Activated T-cell treated with anti-CD3 and anti-CD28 coated beads, Interleukin-2, amount 50 U/mL, for 24 hours (primary cell): ENCODE measurements around the gene TMEM51.
"Not testable (repeated sequence)": the region's sequence is repeated elsewhere in the genome, so short reads cannot be mapped to it uniquely, and the experiment has no call there.

ENCODE experiments used
- DNase-seq: peaks from one replicate; pipeline ENCODE4 v3.0.0-alpha.2; 2020
- H3K27ac Mint-ChIP-seq: 2 replicates; pipeline ENCODE4 v1.8.0; 2020; ENCODE audit warnings: mild to moderate bottlenecking, mixed read lengths
- H3K27me3 Mint-ChIP-seq: 2 replicates; pipeline ENCODE4 v1.8.0; 2020; ENCODE audit warnings: mixed read lengths
- H3K36me3 Mint-ChIP-seq: 2 replicates; pipeline ENCODE4 v1.8.0; 2020; ENCODE audit warnings: low read depth, mixed read lengths
- H3K4me1 Mint-ChIP-seq: 2 replicates; pipeline ENCODE4 v1.8.0; 2020; ENCODE audit warnings: low read depth, mixed read lengths
- H3K4me3 Mint-ChIP-seq: 2 replicates; pipeline ENCODE4 v1.8.0; 2020; ENCODE audit warnings: mild to moderate bottlenecking, moderate library complexity, mixed read lengths
- H3K9me3 Mint-ChIP-seq: 2 replicates; pipeline ENCODE4 v1.8.0; 2020; ENCODE audit warnings: mixed read lengths

Gene TMEM51

DNA sequence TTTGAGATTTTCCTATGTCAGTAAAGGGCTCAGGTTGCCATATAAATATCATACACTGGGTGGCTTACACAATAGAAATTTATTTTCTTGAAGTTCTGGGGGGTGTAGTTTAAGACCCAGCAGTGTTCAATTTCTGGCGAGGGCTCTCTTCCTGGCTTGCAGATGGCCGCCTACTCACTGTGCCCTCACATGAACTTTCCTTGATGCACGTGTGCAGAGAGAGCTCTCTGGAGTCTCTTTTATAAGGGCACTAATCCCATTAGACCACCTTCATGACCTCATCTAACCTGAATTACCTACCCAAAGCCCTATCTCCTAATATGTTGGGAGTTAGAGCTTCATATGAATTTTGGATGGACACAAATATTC lies 21.1 kb downstream of the TMEM51 start:
- H3K27me3 Mint-ChIP-seq: peaks cover 48% of the 10 kb centered on the region
- H3K9me3 Mint-ChIP-seq: peaks cover 7% of the 10 kb centered on the region
- H3K4me1 Mint-ChIP-seq: peaks cover 18% of the 10 kb centered on the region
- H3K27ac Mint-ChIP-seq: no peak overlapping the region
- no peak for DNase-seq
- H3K4me3 Mint-ChIP-seq: no peak overlapping the region
- no peaks in the 10 kb centered on the region for H3K36me3 Mint-ChIP-seq

DNA sequence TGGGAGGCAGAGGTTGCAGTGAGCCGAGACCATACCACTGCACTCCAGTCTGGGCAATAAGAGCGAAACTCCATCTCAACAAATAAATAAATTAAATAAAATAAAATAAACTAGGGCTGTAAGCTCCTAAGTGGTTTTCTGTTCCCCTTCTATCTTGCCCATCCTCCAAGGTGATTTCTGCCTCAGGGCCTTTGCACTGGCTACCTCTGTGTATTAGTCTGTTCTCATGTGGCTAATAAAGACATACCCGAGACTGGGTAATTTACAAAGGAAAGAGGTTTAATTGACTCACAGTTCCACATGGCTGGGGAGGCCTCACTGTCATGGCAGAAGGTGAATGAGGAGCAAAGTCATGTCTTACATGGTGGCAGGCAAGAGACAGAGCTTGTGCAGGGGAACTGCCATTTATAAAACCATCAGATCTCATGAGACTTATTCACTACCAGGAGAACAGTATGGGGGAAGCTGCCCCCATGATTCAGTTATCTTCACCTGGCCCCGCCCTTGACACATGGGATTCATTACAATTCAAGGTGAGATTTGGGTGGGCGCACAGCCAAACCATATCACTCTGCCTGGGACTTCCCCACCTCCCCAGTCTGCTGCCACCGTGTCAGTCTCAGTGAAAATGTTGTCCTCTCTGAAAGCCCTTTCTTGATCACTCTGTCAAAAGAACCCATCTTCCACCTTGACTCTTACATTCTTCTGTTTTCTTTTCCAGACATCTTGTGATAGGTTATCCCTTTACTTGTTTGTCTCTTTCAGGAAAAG lies 22.0 kb downstream of the TMEM51 start:
- H3K9me3 Mint-ChIP-seq, DNase-seq, H3K4me3 Mint-ChIP-seq, H3K36me3 Mint-ChIP-seq, H3K27ac Mint-ChIP-seq: not testable (repeated sequence)
- Mint-ChIP-seq H3K27me3 (peaks cover 48% of the 10 kb centered on the region), H3K4me1 (peaks cover 18% of the 10 kb centered on the region)

DNA sequence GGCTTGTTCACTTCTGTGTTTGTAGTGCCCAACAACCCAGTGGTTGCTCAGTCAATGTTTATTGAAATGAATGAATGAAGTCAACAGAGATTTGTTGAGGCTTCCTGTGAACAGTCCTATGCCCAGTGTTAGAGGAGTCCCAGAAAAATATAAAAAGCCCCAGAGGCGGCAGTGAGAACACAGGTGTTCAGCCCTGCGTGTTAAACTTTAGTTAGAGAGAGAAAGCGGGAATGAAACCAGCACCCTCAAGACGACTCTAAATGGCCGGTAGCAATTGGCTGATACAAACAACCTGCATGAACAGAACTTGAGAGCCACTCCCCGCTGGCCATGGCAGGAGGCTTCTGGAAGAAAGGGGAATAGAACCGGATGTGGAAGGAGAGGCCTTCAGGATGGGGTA lies 22.6 kb downstream of the TMEM51 start:
- H3K4me3 Mint-ChIP-seq: no peak overlapping the region
- no peaks in the 10 kb centered on the region for H3K36me3 Mint-ChIP-seq
- peaks cover 18% of the 10 kb centered on the region for H3K4me1 Mint-ChIP-seq
- H3K27me3 Mint-ChIP-seq: peaks cover 48% of the 10 kb centered on the region
- H3K27ac Mint-ChIP-seq: no peak overlapping the region
- no peak for DNase-seq
- peaks cover 7% of the 10 kb centered on the region for H3K9me3 Mint-ChIP-seq

DNA sequence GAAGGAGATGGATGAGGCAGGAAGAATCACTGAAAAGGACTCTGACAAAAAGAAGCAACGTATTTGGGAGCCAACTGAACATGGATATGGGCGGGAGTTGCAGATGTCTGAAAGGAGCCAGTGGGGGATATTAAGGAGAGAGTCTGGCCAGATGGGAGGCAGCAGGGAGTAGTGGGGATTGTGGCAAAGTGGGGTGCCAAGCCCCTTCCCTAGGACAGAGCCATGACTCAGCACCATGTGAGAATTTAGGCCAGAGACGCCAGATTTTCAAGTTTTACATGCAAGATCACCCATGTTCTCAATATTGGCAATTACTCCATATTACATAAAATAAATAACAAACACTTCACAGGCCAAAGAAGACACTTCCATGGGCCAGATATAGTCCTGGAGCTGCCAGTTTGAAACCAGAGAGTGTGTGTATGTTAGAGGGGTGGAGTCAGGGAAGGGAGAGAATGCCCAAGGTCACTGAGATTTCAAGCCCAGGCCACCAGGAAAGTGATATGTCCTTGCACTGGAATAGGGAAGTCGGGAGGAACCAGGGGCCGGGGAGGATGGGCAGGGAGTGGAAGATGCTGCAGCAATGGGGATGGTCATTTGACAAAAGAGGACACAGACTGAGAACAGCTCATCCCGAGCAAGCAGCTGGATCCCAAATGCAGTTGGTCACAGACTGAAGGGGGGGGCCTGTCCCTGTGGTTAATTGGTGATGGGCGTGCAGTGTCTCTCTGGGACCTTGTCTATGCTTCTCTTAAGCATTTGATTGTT lies 23.5 kb downstream of the TMEM51 start:
- DNase-seq: no peak
- no peak overlapping the region for H3K4me3 Mint-ChIP-seq
- no peak overlapping the region for H3K27ac Mint-ChIP-seq
- peaks cover 48% of the 10 kb centered on the region for H3K27me3 Mint-ChIP-seq
- peaks cover 18% of the 10 kb centered on the region for H3K4me1 Mint-ChIP-seq
- peaks cover 7% of the 10 kb centered on the region for H3K9me3 Mint-ChIP-seq
- H3K36me3 Mint-ChIP-seq: no peaks in the 10 kb centered on the region

DNA sequence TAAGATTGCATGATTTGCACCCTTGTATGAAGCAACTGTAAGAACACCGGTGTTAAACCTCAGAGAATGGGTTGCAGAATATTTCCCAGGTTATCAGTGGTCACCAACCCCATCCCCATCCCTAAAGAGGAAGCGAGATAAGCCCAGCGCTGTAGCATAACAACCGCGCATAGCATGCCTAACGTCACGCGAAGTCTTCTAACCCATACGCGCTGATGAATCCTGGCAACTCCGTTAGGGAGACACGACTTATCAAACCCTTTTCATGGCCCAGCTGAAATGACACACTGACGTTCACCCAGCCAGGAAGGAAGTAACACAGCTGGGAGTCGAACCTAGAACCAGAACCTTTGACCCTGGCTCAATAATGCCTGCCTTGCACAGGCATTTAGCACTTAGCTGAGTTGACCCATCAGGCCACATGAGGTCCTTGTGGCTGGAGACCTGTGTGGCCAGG lies 24.2 kb downstream of the TMEM51 start:
- H3K4me3 Mint-ChIP-seq: no peak overlapping the region
- DNase-seq: no peak
- H3K27ac Mint-ChIP-seq: no peak overlapping the region
- H3K36me3 Mint-ChIP-seq: no peaks in the 10 kb centered on the region
- peaks cover 7% of the 10 kb centered on the region for H3K9me3 Mint-ChIP-seq
- H3K27me3 Mint-ChIP-seq: peaks cover 45% of the 10 kb centered on the region
- peaks cover 16% of the 10 kb centered on the region for H3K4me1 Mint-ChIP-seq

DNA sequence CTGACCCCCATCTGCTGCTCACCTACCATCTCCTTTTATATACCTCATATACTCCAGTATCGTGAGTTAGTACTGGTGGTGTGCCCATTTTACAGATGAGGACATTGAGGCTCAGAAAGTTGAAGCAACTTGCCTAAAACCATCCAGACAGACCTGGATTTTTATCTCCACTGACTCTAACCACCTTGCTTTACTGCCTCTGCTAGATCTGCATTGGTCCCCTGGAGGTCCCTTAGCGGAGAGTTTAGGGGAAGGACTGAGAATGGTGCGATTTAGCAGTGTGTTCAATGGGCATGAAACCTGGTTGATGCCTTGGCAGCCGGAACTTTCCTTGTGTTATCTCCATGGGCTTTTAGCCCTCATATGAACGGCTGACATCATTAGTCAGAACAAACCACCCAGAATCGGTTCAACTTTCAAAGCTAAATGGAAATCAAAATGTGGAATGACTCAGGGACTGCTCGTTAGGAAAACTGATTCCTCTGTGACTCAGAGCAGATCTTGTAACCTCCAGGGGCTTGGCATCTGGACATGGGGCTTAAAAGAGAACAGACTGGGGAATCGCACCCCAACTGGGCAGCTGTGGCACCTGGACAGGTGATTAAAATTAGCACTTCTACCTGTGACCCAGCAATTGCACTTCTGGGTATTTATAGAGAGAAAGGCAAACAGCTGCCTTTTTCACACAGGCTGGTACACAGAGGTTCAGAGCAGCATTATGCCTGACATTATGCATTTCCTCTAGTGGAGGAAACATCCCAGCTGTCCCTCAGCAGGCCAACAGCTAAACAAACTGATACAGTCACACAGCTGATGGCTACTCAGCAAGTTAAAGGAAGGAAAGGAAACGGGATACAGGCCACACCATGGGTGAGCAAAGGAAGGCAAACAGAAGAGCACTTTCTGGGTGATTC lies 25.3 kb downstream of the TMEM51 start:
- Mint-ChIP-seq H3K27ac (no peak overlapping the region), H3K4me1 (peaks cover 14% of the 10 kb centered on the region), H3K4me3 (no peak overlapping the region), H3K36me3 (no peaks in the 10 kb centered on the region), H3K27me3 (peaks cover 49% of the 10 kb centered on the region), H3K9me3 (peaks cover 7% of the 10 kb centered on the region)
- no peak for DNase-seq

DNA sequence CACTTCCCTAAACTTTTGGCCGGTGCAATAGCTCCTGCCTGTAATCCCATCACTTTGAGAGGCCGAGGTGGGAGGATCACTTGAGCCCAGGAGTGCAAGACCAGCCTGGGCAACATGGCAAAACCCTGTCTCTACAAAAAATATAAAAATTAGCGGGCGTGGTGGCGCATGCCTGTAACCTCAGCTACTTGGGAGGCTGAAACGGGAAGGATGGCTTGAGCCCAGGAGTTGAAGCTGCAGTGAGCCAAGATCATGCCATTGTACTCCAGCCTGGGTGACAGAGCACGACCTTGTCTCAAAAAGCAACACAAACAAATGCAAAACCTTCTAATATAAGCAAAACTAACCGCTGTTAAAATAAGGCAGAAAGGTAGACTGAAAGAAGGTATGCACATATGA lies 25.9 kb downstream of the TMEM51 start:
- Mint-ChIP-seq H3K27ac (no peak overlapping the region), H3K9me3 (peaks cover 7% of the 10 kb centered on the region), H3K27me3 (peaks cover 52% of the 10 kb centered on the region), H3K4me3 (no peak overlapping the region), H3K4me1 (peaks cover 12% of the 10 kb centered on the region), H3K36me3 (no peaks in the 10 kb centered on the region)
- DNase-seq: no peak

DNA sequence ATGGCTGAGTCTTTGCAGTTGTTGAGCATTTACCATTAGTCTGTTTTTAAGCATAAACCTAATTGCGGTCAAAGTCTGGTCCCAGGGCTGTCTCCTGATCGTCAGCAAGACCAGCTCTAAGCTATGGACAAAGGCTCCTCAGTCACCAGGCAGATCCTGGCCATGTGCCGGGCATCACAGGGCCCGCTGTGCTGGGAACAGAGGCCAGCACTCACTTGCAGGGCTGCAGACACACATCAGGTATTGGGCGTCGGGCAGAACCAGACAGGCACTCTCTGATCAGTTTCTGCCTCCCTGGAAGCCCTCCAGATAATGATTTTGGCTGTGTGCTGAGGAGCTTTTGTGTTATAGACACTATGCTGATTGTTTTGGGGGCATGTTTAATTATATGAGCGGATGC lies 26.6 kb downstream of the TMEM51 start:
- DNase-seq: no peak
- peaks cover 7% of the 10 kb centered on the region for H3K4me1 Mint-ChIP-seq
- peaks cover 53% of the 10 kb centered on the region for H3K27me3 Mint-ChIP-seq
- no peaks in the 10 kb centered on the region for H3K36me3 Mint-ChIP-seq
- H3K4me3 Mint-ChIP-seq: no peak overlapping the region
- H3K27ac Mint-ChIP-seq: no peak overlapping the region
- peaks cover 7% of the 10 kb centered on the region for H3K9me3 Mint-ChIP-seq

DNA sequence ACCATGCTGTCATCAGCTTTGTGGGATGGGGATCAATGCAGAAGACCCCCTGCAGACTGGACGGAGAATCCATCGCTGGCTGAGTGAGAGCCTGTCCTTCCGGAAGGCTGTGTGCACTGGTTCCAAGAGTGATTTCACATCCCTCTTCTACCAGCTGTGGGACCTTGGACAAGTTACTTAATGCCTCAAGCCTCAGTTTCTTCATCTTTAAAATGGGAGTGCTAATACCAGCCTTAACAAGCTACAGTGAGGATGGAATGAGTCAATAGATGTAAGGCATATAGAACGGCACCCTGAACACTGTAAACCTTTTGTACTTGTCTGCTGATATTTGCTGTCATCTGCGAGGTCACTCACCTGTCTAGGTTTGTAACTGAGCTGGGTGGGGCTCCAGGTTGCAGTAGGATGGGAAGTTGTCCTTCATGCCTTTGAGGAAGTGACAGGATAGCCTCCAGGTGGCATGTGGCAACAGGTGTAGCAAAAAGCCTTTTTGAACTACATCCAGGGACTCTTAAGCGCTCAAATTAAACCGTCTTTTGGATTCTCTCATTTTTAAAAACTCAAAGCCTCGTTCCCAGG lies 27.5 kb downstream of the TMEM51 start:
- no peak overlapping the region for H3K27ac Mint-ChIP-seq
- no peaks in the 10 kb centered on the region for H3K4me1 Mint-ChIP-seq
- no peak for DNase-seq
- H3K9me3 Mint-ChIP-seq: no peaks in the 10 kb centered on the region
- peaks cover 51% of the 10 kb centered on the region for H3K27me3 Mint-ChIP-seq
- H3K4me3 Mint-ChIP-seq: no peak overlapping the region
- no peaks in the 10 kb centered on the region for H3K36me3 Mint-ChIP-seq

DNA sequence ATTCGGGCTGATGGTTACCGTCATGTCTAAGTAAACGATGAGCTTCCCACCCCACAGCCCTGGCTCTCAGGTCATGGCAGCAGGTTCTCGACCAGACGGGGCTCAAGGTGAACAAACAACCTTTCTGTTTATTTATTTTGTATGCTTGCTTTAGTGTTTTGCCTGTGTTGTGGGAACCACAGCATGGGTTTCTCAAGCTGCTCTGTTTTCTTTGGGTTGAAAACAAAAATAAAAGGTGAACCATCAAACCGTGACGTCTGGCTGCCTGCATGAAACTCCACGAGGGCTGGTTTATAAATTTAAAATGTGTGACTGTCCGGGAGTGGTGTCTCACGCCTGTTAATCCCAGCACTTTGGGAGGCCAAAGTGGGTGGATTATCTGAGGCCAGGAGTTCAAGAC lies 28.0 kb downstream of the TMEM51 start:
- DNase-seq: no peak
- Mint-ChIP-seq H3K4me3 (no peak overlapping the region), H3K36me3 (no peaks in the 10 kb centered on the region), H3K4me1 (no peaks in the 10 kb centered on the region), H3K9me3 (no peaks in the 10 kb centered on the region), H3K27ac (no peak overlapping the region), H3K27me3 (peaks cover 51% of the 10 kb centered on the region)

DNA sequence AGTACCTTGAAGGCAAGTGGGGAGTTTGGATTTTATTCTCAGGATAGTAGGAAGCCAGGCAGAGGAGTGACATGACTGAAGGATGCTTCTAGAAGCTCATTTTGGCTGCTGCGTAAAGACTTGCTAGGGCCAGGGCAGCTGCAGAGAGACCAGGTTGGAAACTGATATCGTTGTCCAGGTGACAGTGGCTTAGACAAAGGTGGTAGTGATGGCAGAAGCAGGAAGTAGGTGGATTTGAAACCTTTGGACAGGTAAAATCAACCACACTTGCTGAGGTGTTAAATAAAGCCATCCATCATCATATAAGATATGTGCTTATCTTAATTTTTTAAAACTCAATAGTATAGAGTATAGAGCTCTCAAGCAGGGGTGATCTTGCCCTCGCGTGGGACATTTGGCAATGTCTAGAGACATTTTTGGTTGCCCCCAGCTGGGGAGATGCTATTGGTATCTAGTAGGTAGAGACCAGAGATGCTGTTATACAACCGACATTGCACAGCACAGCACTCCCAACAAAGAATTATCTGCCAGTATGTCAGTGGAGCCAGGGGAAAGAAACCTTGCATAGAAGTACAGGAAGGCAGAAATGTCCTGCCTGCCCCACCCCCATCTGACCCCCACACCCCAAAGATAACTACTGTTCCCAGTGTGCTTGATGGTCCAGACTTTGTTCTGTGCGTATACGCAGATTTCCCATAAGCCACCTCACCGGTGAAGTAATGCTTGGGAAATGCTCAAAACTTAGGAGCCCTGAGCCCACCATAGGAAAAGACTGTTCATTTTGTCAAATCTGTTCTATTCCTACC lies 31.1 kb downstream of the TMEM51 start:
- no peak for DNase-seq
- peaks cover 36% of the 10 kb centered on the region for H3K27me3 Mint-ChIP-seq
- H3K9me3 Mint-ChIP-seq: no peaks in the 10 kb centered on the region
- H3K4me1 Mint-ChIP-seq: no peaks in the 10 kb centered on the region
- H3K36me3 Mint-ChIP-seq: no peaks in the 10 kb centered on the region
- no peak overlapping the region for H3K4me3 Mint-ChIP-seq
- H3K27ac Mint-ChIP-seq: no peak overlapping the region

DNA sequence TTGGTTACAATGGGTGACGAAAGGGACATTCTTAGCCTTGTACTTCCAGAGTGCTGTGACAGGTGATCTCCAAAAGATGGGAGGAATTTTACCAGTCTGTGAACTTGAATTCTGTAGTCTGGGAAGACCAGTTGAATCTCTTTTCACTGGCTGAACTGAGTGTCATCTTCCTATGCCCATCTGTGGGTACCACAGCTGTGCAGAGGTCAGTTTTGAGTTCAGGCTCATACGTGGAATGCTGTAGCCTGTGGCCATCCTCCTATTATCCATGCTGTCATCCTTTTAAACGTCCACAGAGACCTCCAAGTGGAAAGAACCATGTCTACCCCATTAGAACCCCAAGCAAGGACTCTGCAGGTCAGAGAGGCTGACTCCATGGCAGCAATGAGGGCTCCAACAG lies 32.1 kb downstream of the TMEM51 start:
- DNase-seq: no peak
- Mint-ChIP-seq H3K27me3 (peaks cover 36% of the 10 kb centered on the region), H3K4me3 (no peak overlapping the region), H3K36me3 (no peaks in the 10 kb centered on the region), H3K27ac (no peak overlapping the region), H3K9me3 (no peaks in the 10 kb centered on the region), H3K4me1 (no peaks in the 10 kb centered on the region)

DNA sequence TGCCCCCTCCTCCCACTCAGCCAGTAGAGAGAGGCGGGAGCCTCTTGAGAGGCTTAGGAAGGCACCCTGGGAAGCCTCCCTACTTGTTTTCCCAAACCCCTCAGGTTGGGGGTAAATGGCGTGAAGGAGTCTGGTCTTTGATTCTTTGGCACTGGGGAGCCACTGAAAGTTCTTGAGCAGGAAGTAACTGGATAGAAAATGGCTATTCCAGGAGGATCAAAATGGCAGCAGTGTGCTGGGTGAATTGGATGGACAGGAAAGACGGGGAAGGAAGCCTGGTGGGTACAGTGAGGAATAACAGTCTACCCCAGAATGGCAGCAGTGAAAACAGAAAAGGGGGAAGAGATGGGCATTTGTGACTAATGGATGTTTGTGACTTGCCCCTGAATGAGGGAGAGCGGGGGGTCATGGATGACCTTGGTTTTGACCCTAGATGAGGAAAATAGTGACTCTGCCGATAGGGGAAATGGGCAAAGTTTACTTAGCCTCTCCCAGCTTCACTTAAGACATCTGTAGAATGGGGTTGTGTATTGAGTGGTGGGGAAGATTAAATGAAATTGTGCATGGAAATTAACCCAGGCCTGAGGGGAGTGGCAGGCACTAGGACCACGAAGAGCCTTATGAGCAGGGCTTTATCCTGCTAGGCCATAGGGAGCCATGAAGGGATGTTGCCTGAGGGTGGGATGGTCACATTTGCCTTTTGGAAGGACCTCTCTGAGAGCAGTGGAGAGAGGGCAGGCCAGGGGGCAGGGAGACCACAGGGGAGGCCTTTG lies 32.7 kb downstream of the TMEM51 start:
- Mint-ChIP-seq H3K9me3 (no peaks in the 10 kb centered on the region), H3K27me3 (peaks cover 36% of the 10 kb centered on the region), H3K36me3 (no peaks in the 10 kb centered on the region)

More for the DNA sequence above, 32.7 kb downstream of the TMEM51 start:
- H3K27ac Mint-ChIP-seq: no peak overlapping the region
- DNase-seq: no peak
- no peak overlapping the region for H3K4me3 Mint-ChIP-seq
- H3K4me1 Mint-ChIP-seq: no peaks in the 10 kb centered on the region
